SH-SY5Y (cell line): ENCODE data around the gene OR4K2.

Source experiments
- GATA2 ChIP-seq: IDR thresholded peaks from 2 replicates; pipeline ENCODE4 v1.6.1; 2011; ENCODE audit warnings: mild to moderate bottlenecking, low read depth, low read length
- GATA3 ChIP-seq: IDR thresholded peaks from 2 replicates; pipeline ENCODE4 v1.6.1; 2011; ENCODE audit warnings: low read depth, mild to moderate bottlenecking, low read length, moderate library complexity

DNA sequence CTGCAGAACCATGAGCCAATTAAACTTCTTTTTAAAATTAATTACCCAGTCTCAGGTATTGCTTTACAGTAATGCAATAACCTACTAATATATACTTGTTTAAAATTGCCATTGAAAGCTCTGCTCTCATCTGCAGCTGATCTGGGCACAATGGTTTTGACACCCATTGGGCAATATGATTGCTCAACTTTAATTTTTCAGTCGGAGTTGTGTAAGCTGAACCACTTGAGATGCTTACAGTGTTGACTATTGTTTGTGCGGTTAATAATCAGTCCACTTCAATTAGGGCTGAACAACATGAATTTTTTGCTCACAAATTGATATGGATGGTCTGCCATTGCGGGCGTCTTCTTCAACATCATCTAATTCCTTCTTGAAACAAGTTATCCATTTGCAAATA, 27.5 kb downstream of the OR4K2 start:
- TF ChIP-seq GATA2 (no peak), GATA3 (no peak)
